ENCODE results near the gene PNPLA5.
"Not testable (repeated sequence)": the region's sequence is repeated elsewhere in the genome, so short reads cannot be mapped to it uniquely, and the experiment has no call there.

Gene PNPLA5

GRCh38 chr22:43891360-43892182 lies at the start of gene PNPLA5:
TSS of gene PNPLA5 (minus strand) at chr22:43892013. CDS start at chr22:43891880, 133 bp downstream.
- DNase-seq: peak in 2 of 3 experiments; percentile 0 to 1

GRCh38 chr22:43941449-43941848 lies 49.6 kb upstream of the PNPLA5 start:
- no peak for DNase-seq

- no peak for DNase-seq
These were observed 40.0 kb upstream of the PNPLA5 start for GRCh38 chr22:43931771-43932170.

- DNase-seq: no peak
These were observed 37.1 kb upstream of the PNPLA5 start for GRCh38 chr22:43928908-43929307.

GRCh38 chr22:43928468-43928867 lies 36.7 kb upstream of the PNPLA5 start:
- no peak for DNase-seq

- DNase-seq: no peak
These were observed 34.5 kb upstream of the PNPLA5 start for GRCh38 chr22:43926349-43926710.

- DNase-seq: no peak
These were observed 33.9 kb upstream of the PNPLA5 start for GRCh38 chr22:43925433-43926348.

- no peak for DNase-seq
These were observed 33.1 kb upstream of the PNPLA5 start for GRCh38 chr22:43924877-43925276.

GRCh38 chr22:43923631-43924464 lies 32.0 kb upstream of the PNPLA5 start, which contains the start of gene PNPLA3:
TSS of gene PNPLA3 (plus strand) at chr22:43923805. CDS start at chr22:43923912, 107 bp downstream.
- peak; percentile 77 to 89 (median 85) for DNase-seq

GRCh38 chr22:43923191-43923590 lies 31.4 kb upstream of the PNPLA5 start:
- DNase-seq: peak in 1 of 3 experiments; percentile 32

GRCh38 chr22:43922123-43922522 lies 30.3 kb upstream of the PNPLA5 start:
- no peak for DNase-seq

- DNase-seq: no peak
These were observed 29.6 kb upstream of the PNPLA5 start for GRCh38 chr22:43921370-43921769.

- DNase-seq: no peak
These were observed 27.5 kb upstream of the PNPLA5 start for GRCh38 chr22:43919106-43919973.

GRCh38 chr22:43917521-43917920 lies 25.7 kb upstream of the PNPLA5 start:
- no peak for DNase-seq

GRCh38 chr22:43911351-43911750 lies 19.5 kb upstream of the PNPLA5 start:
- no peak for DNase-seq

- DNase-seq: no peak
These were observed 18.4 kb upstream of the PNPLA5 start for GRCh38 chr22:43910178-43910695.

- DNase-seq: no peak
These were observed 17.9 kb upstream of the PNPLA5 start for GRCh38 chr22:43909708-43910107.

- DNase-seq: no peak
These were observed 13.9 kb upstream of the PNPLA5 start for GRCh38 chr22:43905681-43906080.

- DNase-seq: peak in 1 of 3 experiments; percentile 0
These were observed 12.6 kb upstream of the PNPLA5 start for GRCh38 chr22:43904412-43904811.

GRCh38 chr22:43903033-43903432 lies 11.2 kb upstream of the PNPLA5 start:
- DNase-seq: not testable (repeated sequence)

- DNase-seq: no peak
These were observed 10.3 kb upstream of the PNPLA5 start for GRCh38 chr22:43901976-43902643.

Measured in NCI-H1417 (cell line).